ENCODE results near the gene CES3.

Gene CES3

DNA sequence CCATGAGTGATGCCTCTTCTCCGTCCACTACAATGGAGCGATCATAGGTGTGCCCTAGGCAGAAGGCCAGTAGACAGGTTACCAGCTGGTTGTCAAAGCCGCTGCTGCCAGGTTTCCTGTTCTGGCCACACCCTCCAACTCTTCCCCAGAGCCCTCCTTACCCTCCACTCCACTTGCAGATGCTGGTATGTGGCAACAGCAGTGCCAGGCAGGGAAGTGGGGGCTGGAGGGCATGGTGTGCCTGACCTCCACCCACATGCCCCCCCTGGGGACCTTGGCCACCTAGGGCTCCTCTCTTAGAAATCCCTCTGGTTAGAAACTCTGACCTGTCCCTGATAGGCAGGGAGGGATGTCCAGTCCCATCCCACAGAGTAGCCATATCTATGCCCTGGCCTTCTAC is 37.2 kb upstream of the CES3 start:
- Histone ChIP-seq H3K36me3 (peaks cover 36% of the 10 kb centered on the region), H3K27me3 (ENCODE audit: insufficient read depth, low read depth, severe bottlenecking) (no peaks in the 10 kb centered on the region), H3K27ac (peak overlapping the region; percentile 78; the same call in 1 of the 2 replicates), H3K9me3 (ENCODE audit: severe bottlenecking) (no peaks in the 10 kb centered on the region), H3K4me3 (ENCODE audit: low read depth, low read length) (peak overlapping the region; percentile 71)
- no peak for DNase-seq
- TF ChIP-seq, protein P1, sequence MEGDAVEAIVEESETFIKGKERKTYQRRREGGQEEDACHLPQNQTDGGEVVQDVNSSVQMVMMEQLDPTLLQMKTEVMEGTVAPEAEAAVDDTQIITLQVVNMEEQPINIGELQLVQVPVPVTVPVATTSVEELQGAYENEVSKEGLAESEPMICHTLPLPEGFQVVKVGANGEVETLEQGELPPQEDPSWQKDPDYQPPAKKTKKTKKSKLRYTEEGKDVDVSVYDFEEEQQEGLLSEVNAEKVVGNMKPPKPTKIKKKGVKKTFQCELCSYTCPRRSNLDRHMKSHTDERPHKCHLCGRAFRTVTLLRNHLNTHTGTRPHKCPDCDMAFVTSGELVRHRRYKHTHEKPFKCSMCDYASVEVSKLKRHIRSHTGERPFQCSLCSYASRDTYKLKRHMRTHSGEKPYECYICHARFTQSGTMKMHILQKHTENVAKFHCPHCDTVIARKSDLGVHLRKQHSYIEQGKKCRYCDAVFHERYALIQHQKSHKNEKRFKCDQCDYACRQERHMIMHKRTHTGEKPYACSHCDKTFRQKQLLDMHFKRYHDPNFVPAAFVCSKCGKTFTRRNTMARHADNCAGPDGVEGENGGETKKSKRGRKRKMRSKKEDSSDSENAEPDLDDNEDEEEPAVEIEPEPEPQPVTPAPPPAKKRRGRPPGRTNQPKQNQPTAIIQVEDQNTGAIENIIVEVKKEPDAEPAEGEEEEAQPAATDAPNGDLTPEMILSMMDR (IDR thresholded peaks at IDR 0.05; ENCODE audit: low read depth, low read length): no peak

- no peaks in the 10 kb centered on the region for H3K27me3 ChIP-seq (ENCODE audit: insufficient read depth, low read depth, severe bottlenecking)
- peak overlapping the region; percentile 78 for H3K27ac ChIP-seq
- TF ChIP-seq, protein P1 (IDR thresholded peaks at IDR 0.05; ENCODE audit: low read depth, low read length): peak; percentile 68
- peak overlapping the region; percentile 71 for H3K4me3 ChIP-seq (ENCODE audit: low read depth, low read length)
- H3K9me3 ChIP-seq (ENCODE audit: severe bottlenecking): no peaks in the 10 kb centered on the region
- DNase-seq: peak; percentile 67
- H3K36me3 ChIP-seq: peaks cover 36% of the 10 kb centered on the region
Observed at GRCh38 chr16:66924527-66925321, 36.3 kb upstream of the CES3 start.

- Histone ChIP-seq H3K27ac (peak within 1 kb of the TSS; percentile 78), H3K9me3 (ENCODE audit: severe bottlenecking) (no peaks in the 10 kb centered on the region), H3K36me3 (peaks cover 36% of the 10 kb centered on the region), H3K4me3 (ENCODE audit: low read depth, low read length) (peak within 1 kb of the TSS; percentile 71), H3K27me3 (ENCODE audit: insufficient read depth, low read depth, severe bottlenecking) (no peaks in the 10 kb centered on the region)
- TF ChIP-seq, protein P1 (IDR thresholded peaks at IDR 0.05; ENCODE audit: low read depth, low read length): no peak
- DNase-seq: peak; percentile 69
Observed at GRCh38 chr16:66925322-66925840, 35.7 kb upstream of the CES3 start, which contains the start of gene RRAD. Gene RRAD, minus strand, starts transcription at chr16:66925535. Its CDS starts 356 bp downstream, at chr16:66925179.

DNA sequence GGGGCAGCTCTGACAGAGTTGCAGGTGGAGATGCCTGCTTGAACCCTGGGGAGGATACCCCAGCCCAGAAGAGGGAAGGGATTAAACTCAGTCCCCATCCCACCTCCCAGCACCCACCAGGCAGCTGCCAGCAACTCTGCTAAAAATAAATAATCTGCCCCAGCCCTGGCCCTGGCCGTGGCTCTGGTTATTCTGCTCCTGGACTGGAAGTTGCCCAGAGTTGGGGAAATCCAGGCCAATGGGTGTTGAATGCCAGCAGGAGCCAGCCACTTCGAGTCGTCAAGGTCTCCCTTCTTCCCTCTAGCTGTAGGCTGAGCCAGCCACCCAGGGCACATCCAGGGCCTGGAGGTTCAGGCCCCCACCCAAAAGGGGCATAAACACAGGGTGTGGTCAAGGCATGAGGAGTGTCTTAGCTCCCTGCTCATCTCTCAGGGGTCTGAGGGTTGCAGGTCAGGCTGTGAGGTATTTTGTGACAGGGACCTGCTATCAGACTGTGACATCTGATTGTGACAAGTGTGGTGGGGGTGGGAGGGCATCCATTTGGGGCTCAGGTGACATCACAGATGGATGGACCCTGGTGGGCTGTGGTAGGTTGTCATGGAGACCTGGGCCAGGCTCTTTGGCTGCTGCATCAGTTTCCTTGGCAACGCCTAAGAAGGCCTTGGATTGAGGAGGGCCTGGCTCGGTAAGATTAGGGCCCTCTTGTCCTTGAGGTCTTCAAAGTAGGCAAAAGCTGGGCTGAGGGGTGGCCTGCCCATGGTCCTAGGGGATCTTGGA is 34.7 kb upstream of the CES3 start:
- H3K27ac ChIP-seq: peak overlapping the region; percentile 78
- peak; percentile 50 for DNase-seq
- H3K27me3 ChIP-seq (ENCODE audit: insufficient read depth, low read depth, severe bottlenecking): no peaks in the 10 kb centered on the region
- TF ChIP-seq, protein P1 (IDR thresholded peaks at IDR 0.05; ENCODE audit: low read depth, low read length): no peak
- peaks cover 32% of the 10 kb centered on the region for H3K36me3 ChIP-seq
- H3K9me3 ChIP-seq (ENCODE audit: severe bottlenecking): no peaks in the 10 kb centered on the region
- H3K4me3 ChIP-seq (ENCODE audit: low read depth, low read length): no peak overlapping the region

GRCh38 chr16:66926961-66927436 is 34.1 kb upstream of the CES3 start:
- H3K27me3 ChIP-seq (ENCODE audit: insufficient read depth, low read depth, severe bottlenecking): no peaks in the 10 kb centered on the region
- DNase-seq: no peak
- no peak overlapping the region for H3K4me3 ChIP-seq (ENCODE audit: low read depth, low read length)
- TF ChIP-seq, protein P1 (IDR thresholded peaks at IDR 0.05; ENCODE audit: low read depth, low read length): no peak
- H3K27ac ChIP-seq: peak overlapping the region; percentile 67
- H3K9me3 ChIP-seq (ENCODE audit: severe bottlenecking): no peaks in the 10 kb centered on the region
- peaks cover 32% of the 10 kb centered on the region for H3K36me3 ChIP-seq
